HG03196 (cell line): Measurements from ENCODE around the gene KAT14.
A peak's percentile ranks its signal among the peaks of the same experiment; 100 is the strongest.
"Not testable (repeated sequence)": the region's sequence is repeated elsewhere in the genome, so short reads cannot be mapped to it uniquely, and the experiment has no call there.

Experiments used
- ATAC-seq: cut with Tn5 transposase; IDR thresholded peaks from one replicate; pipeline ENCODE4 v1.9.1; 2021; ENCODE audit not compliant: unreplicated experiment

KAT14 gene

GRCh38 chr20:18137412-18138265 is at the start of gene KAT14, which contains the start of gene PET117:
Gene KAT14 (plus strand): TSS chr20:18137863. CDS start chr20:18142661, 4,798 bp downstream.
Gene PET117 (plus strand): TSS chr20:18137863. CDS start chr20:18137956, 93 bp downstream.
- ATAC-seq, result peak; percentile 86

GRCh38 chr20:18088298-18088697 is 49.4 kb upstream of the KAT14 start:
- ATAC-seq, result not testable (repeated sequence)

GRCh38 chr20:18088841-18089240 is 48.8 kb upstream of the KAT14 start:
- not testable (repeated sequence) for ATAC-seq

- no peak for ATAC-seq
Measured at GRCh38 chr20:18090044-18090443, 47.6 kb upstream of the KAT14 start.

GRCh38 chr20:18090477-18090876 is 47.2 kb upstream of the KAT14 start:
- no peak for ATAC-seq

- no peak for ATAC-seq
Measured at GRCh38 chr20:18091623-18092022, 46.0 kb upstream of the KAT14 start.

GRCh38 chr20:18092890-18093289 is 44.8 kb upstream of the KAT14 start:
- no peak for ATAC-seq

GRCh38 chr20:18093388-18093787 is 44.3 kb upstream of the KAT14 start:
- no peak for ATAC-seq

GRCh38 chr20:18094191-18094590 is 43.5 kb upstream of the KAT14 start:
- no peak for ATAC-seq

GRCh38 chr20:18100569-18100968 is 37.1 kb upstream of the KAT14 start:
- not testable (repeated sequence) for ATAC-seq

GRCh38 chr20:18101125-18101810 is 36.4 kb upstream of the KAT14 start:
- ATAC-seq, result no peak

- no peak for ATAC-seq
Measured at GRCh38 chr20:18103497-18103896, 34.2 kb upstream of the KAT14 start.

GRCh38 chr20:18108326-18108725 is 29.3 kb upstream of the KAT14 start:
- ATAC-seq, result no peak

GRCh38 chr20:18128574-18128973 is 9.1 kb upstream of the KAT14 start:
- not testable (repeated sequence) for ATAC-seq

- ATAC-seq, result no peak
Measured at GRCh38 chr20:18132663-18133062, 5.0 kb upstream of the KAT14 start.

- no peak for ATAC-seq
Measured at GRCh38 chr20:18133962-18134361, 3.7 kb upstream of the KAT14 start.

- no peak for ATAC-seq
Measured at GRCh38 chr20:18138266-18138582, 561 bp downstream of the KAT14 start.

GRCh38 chr20:18138639-18139583 is 1.2 kb downstream of the KAT14 start:
- ATAC-seq, result no peak

GRCh38 chr20:18139832-18140231 is 2.2 kb downstream of the KAT14 start:
- ATAC-seq, result no peak

- ATAC-seq, result no peak
Measured at GRCh38 chr20:18144541-18145099, 7.0 kb downstream of the KAT14 start.

GRCh38 chr20:18154342-18154741 is 16.7 kb downstream of the KAT14 start:
- no peak for ATAC-seq
